GDM1 (cell line): ENCODE measurements around the gene TUBB4B.

ENCODE experiments used
- DNase-seq: peaks from one replicate; lab custom pipeline; 2025; lab: John Stamatoyannopoulos, UW

The TUBB4B gene

GRCh38 chr9:137270929-137271695, 30.0 kb downstream of the TUBB4B start:
- DNase-seq: peak; percentile 19

- DNase-seq: no peak
Observed at GRCh38 chr9:137271696-137272076, 30.6 kb downstream of the TUBB4B start.

- DNase-seq: no peak
Observed at GRCh38 chr9:137272241-137273094, 31.4 kb downstream of the TUBB4B start.

- DNase-seq: no peak
Observed at GRCh38 chr9:137273095-137273490, 32.0 kb downstream of the TUBB4B start.

GRCh38 chr9:137273611-137274320, 32.7 kb downstream of the TUBB4B start:
- DNase-seq: no peak

GRCh38 chr9:137275203-137275587, 34.1 kb downstream of the TUBB4B start:
- DNase-seq: no peak

- DNase-seq: no peak
Observed at GRCh38 chr9:137275588-137276472, 34.7 kb downstream of the TUBB4B start.

- DNase-seq: peak; percentile 65
Observed at GRCh38 chr9:137276473-137277328, 35.6 kb downstream of the TUBB4B start.

- DNase-seq: peak; percentile 68
Observed at GRCh38 chr9:137277329-137278041, 36.4 kb downstream of the TUBB4B start, which contains the start of gene TOR4A. Gene TOR4A, plus strand, starts transcription at chr9:137277726. Its CDS starts 964 bp downstream, at chr9:137278690.

- no peak for DNase-seq
Observed at GRCh38 chr9:137278061-137278701, 37.1 kb downstream of the TUBB4B start.

GRCh38 chr9:137278721-137279711, 37.9 kb downstream of the TUBB4B start:
- DNase-seq: no peak

GRCh38 chr9:137279741-137280473, 38.8 kb downstream of the TUBB4B start:
- no peak for DNase-seq

- no peak for DNase-seq
Observed at GRCh38 chr9:137280474-137281344, 39.6 kb downstream of the TUBB4B start.

GRCh38 chr9:137281345-137282116, 40.4 kb downstream of the TUBB4B start:
- no peak for DNase-seq

GRCh38 chr9:137286975-137287383, 45.9 kb downstream of the TUBB4B start:
- no peak for DNase-seq

- no peak for DNase-seq
Observed at GRCh38 chr9:137293094-137293481, 52.0 kb downstream of the TUBB4B start.
